Bronchial epithelial cell (primary cell): Measurements from ENCODE around the gene SLCO4A1. TPM values are rescaled to one million over a fixed set of nuclear protein-coding genes. Genes with fewer than 3 reads are reported as not detected.

Source experiments
- DNase-seq: peaks from one replicate; pipeline ENCODE4 v3.0.0-alpha.2; 2010; ENCODE audit warnings: low read depth
- FAIRE-seq: peaks from 2 replicates; lab custom pipeline; 2011; peaks lifted over from hg19 to GRCh38; lab: Jason Lieb, UNC
- H3K27me3 ChIP-seq: 2 replicates; pipeline ENCODE4 v1.5.1; 2011; ENCODE audit warnings: low read length; ENCODE audit not compliant: control insufficient read depth, insufficient read depth
- H3K36me3 ChIP-seq: 2 replicates; pipeline ENCODE4 v1.5.1; 2011; ENCODE audit warnings: low read length; ENCODE audit not compliant: control insufficient read depth, insufficient read depth
- H3K4me3 ChIP-seq: 2 replicates; pipeline ENCODE4 v1.5.1; 2011; ENCODE audit warnings: mild to moderate bottlenecking, low read depth, low read length, control low read depth
- total RNA-seq: library from RNA; depleted of rRNA; stranded (reverse); fragments of >200 nt; gene quantifications from 2 replicates; pipeline ENCODE4 v1.2.1, GENCODE V29; 2014
- TF ChIP-seq, protein P1 (sequence below): IDR thresholded peaks from 2 replicates; pipeline ENCODE4 v1.5.1; 2011; ENCODE audit warnings: mild to moderate bottlenecking, moderate library complexity, low read length, control low read depth, inconsistent platforms; ENCODE audit not compliant: insufficient read depth, severe bottlenecking

Gene SLCO4A1
- total RNA-seq, 1 donor from 2014 or later, result 1.6 TPM

DNA sequence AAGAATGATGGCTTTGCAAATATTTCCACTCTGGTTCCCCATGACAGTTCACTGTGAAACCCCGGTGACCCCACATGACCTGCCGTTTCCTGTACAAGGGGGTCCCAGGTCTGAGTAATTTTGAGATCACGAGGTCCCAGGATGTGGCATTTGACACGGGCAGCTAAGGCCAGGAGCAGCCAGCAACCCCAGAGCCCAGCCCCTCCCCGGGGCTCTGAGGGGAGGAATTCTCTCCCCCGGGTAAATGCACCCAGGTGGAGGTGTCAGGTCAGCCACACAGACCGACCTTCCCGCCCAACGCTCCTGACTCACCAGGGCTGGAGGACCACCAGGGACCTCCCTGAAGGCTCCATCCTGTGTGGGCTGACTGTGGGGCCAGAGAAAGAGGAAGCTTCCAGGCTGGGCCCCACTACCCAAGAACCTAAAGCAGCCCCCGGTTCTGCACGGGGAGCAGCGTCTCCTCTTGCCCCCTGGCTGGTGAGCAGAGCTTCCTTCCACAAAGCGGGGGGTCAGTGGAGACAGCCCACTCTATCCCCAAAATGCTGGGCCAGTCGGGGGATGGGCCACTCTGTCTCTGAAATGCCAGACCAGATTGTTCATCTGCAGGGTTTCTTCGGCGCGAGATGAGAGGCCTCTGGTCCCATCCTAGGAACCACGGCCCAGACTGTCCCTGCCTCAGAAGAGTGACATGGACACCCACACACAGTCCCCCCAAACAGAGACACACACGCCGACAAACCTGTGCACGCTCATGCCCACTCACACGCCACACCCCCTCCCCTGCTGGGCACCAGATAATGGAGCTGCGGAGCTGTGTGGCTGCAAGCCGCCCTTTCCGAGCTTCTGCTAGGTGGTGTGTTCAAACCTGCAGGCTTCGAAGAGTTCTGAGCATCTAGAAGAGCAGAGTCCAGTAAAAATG is 23.4 kb upstream of the SLCO4A1 start:
- Histone ChIP-seq H3K36me3 (no peaks in the 10 kb centered on the region), H3K27me3 (no peaks in the 10 kb centered on the region), H3K4me3 (no peak overlapping the region)
- TF ChIP-seq, protein P1, sequence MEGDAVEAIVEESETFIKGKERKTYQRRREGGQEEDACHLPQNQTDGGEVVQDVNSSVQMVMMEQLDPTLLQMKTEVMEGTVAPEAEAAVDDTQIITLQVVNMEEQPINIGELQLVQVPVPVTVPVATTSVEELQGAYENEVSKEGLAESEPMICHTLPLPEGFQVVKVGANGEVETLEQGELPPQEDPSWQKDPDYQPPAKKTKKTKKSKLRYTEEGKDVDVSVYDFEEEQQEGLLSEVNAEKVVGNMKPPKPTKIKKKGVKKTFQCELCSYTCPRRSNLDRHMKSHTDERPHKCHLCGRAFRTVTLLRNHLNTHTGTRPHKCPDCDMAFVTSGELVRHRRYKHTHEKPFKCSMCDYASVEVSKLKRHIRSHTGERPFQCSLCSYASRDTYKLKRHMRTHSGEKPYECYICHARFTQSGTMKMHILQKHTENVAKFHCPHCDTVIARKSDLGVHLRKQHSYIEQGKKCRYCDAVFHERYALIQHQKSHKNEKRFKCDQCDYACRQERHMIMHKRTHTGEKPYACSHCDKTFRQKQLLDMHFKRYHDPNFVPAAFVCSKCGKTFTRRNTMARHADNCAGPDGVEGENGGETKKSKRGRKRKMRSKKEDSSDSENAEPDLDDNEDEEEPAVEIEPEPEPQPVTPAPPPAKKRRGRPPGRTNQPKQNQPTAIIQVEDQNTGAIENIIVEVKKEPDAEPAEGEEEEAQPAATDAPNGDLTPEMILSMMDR, result no peak
- DNase-seq (no peak), FAIRE-seq (no peak)

GRCh38 chr20:62620625-62621024 is 21.7 kb upstream of the SLCO4A1 start:
- no peaks in the 10 kb centered on the region for H3K27me3 ChIP-seq
- FAIRE-seq (no peak), DNase-seq (no peak)
- H3K36me3 ChIP-seq, result no peaks in the 10 kb centered on the region
- no peak overlapping the region for H3K4me3 ChIP-seq
- TF ChIP-seq, protein P1, result no peak

- Histone ChIP-seq H3K27me3 (no peaks in the 10 kb centered on the region), H3K36me3 (no peaks in the 10 kb centered on the region), H3K4me3 (no peak overlapping the region)
- FAIRE-seq (no peak), DNase-seq (no peak)
- TF ChIP-seq, protein P1, result no peak
Measured at GRCh38 chr20:62621251-62622110, 20.8 kb upstream of the SLCO4A1 start.

DNA sequence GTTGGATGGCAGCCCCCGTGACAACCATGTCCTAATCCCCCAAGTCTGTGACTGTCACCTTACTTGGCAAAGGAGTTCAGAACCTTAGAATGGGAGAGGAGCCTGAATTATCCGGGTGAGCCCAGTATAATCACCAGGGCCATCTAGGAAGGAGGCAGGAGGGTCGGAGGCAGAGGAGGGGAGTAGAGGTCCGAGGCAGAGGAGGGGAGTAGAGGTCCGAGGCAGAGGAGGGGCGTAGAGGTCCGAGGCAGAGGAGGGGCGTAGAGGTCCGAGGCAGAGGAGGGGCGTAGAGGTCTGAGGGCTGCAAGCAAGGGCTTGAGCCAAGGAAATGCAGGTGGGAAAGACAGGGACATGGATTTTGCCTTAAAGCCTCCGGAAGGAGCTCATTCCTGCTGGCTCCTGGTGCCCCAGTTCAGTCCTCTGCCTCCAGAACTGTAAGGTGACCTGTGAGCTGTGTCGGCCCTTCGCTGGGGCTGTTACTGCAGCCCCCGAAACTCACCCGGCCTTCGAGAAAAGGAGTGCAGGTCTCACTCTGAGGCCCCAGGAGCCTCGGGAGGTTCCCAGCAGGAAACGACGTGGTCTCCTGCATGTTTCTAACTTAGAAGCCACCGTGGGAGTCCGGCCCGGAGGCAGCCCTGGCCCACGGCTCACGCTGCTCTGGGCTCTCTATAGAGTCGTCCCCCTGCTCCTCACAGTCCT is 20.0 kb upstream of the SLCO4A1 start:
- Histone ChIP-seq H3K36me3 (no peaks in the 10 kb centered on the region), H3K27me3 (no peaks in the 10 kb centered on the region), H3K4me3 (no peak overlapping the region)
- no peak for DNase-seq
- TF ChIP-seq, protein P1, result no peak
- no peak for FAIRE-seq

GRCh38 chr20:62622877-62623487 is 19.3 kb upstream of the SLCO4A1 start:
- H3K36me3 ChIP-seq, result no peaks in the 10 kb centered on the region
- no peaks in the 10 kb centered on the region for H3K27me3 ChIP-seq
- DNase-seq (no peak), FAIRE-seq (no peak)
- TF ChIP-seq, protein P1, result no peak
- no peak overlapping the region for H3K4me3 ChIP-seq
